H9 (cell line): ENCODE measurements around the gene NLRP4. TPM values are rescaled to one million over a fixed set of nuclear protein-coding genes. Genes with fewer than 3 reads are reported as not detected.

Source experiments
- DNase-seq: peaks from one replicate; pipeline ENCODE4 v3.0.0-alpha.2; 2017
- H2AFZ ChIP-seq: one replicate; pipeline ENCODE4 v1.6.1; 2013; ENCODE audit warnings: mild to moderate bottlenecking, low read length, control low read depth, moderate library complexity
- H2AK5ac ChIP-seq: 2 replicates; pipeline ENCODE4 v1.6.1; 2013; ENCODE audit warnings: low read length, control low read depth, mixed read lengths; ENCODE audit not compliant: insufficient read length
- H2BK120ac ChIP-seq: one replicate; pipeline ENCODE4 v1.6.1; 2013; ENCODE audit warnings: low read depth, mild to moderate bottlenecking, low read length, control low read depth, inconsistent platforms; ENCODE audit not compliant: poor library complexity, severe bottlenecking
- H2BK12ac ChIP-seq: 2 replicates; pipeline ENCODE4 v1.6.1; 2013; ENCODE audit warnings: low read length, control low read depth, mixed read lengths, low read depth; ENCODE audit not compliant: insufficient read length
- H2BK15ac ChIP-seq: 2 replicates; pipeline ENCODE4 v1.6.1; 2013; ENCODE audit warnings: low read depth, low read length, control low read depth
- H2BK20ac ChIP-seq: one replicate; pipeline ENCODE4 v1.6.1; 2013; ENCODE audit warnings: low read depth, mild to moderate bottlenecking, low read length, control low read depth, inconsistent platforms; ENCODE audit not compliant: poor library complexity, severe bottlenecking
- H2BK5ac ChIP-seq: 2 replicates; pipeline ENCODE4 v1.6.1; 2013; ENCODE audit warnings: low read length, control low read depth, mixed read lengths; ENCODE audit not compliant: insufficient read length
- H3K14ac ChIP-seq: 2 replicates; pipeline ENCODE4 v1.6.1; 2013; ENCODE audit warnings: low read length, control low read depth; ENCODE audit not compliant: insufficient read depth
- H3K18ac ChIP-seq: 2 replicates; pipeline ENCODE4 v1.6.1; 2013; ENCODE audit warnings: low read depth, mild to moderate bottlenecking, mixed read lengths, low read length, control low read depth; ENCODE audit not compliant: insufficient read length
- H3K23ac ChIP-seq: 2 replicates; pipeline ENCODE4 v1.6.1; 2013; ENCODE audit warnings: low read length, control low read depth, mixed read lengths, low read depth; ENCODE audit not compliant: insufficient read length
- H3K23me2 ChIP-seq: 2 replicates; pipeline ENCODE4 v1.6.1; 2013; ENCODE audit warnings: low read depth, mild to moderate bottlenecking, mixed read lengths, low read length, control low read depth; ENCODE audit not compliant: insufficient read length, poor library complexity, severe bottlenecking
- H3K27ac ChIP-seq: 2 replicates; pipeline ENCODE4 v1.5.1; 2013; ENCODE audit warnings: low read length, control low read depth, mixed read lengths, low read depth; ENCODE audit not compliant: insufficient read length
- H3K27me3 ChIP-seq: 2 replicates; pipeline ENCODE4 v1.6.1; 2013; ENCODE audit warnings: low read length, control low read depth, inconsistent platforms; ENCODE audit not compliant: insufficient read depth
- H3K4ac ChIP-seq: 2 replicates; pipeline ENCODE4 v1.6.1; 2013; ENCODE audit warnings: low read depth, mild to moderate bottlenecking, control low read depth, inconsistent platforms, low read length, moderate library complexity
- H3K4me1 ChIP-seq: 2 replicates; pipeline ENCODE4 v1.6.1; 2013; ENCODE audit warnings: low read length, control low read depth, inconsistent platforms; ENCODE audit not compliant: insufficient read depth
- H3K4me2 ChIP-seq: 2 replicates; pipeline ENCODE4 v1.6.1; 2013; ENCODE audit warnings: low read length, control low read depth, mixed read lengths; ENCODE audit not compliant: insufficient read length, insufficient read depth
- H3K56ac ChIP-seq: 2 replicates; pipeline ENCODE4 v1.6.1; 2013; ENCODE audit warnings: low read depth, mild to moderate bottlenecking, mixed read lengths, low read length, control low read depth; ENCODE audit not compliant: insufficient read length
- H3K79me1 ChIP-seq: 2 replicates; pipeline ENCODE4 v1.6.1; 2013; ENCODE audit warnings: low read depth, mild to moderate bottlenecking, moderate library complexity, low read length, control low read depth, inconsistent platforms; ENCODE audit not compliant: insufficient read depth, poor library complexity, severe bottlenecking
- H3K79me2 ChIP-seq: 2 replicates; pipeline ENCODE4 v1.6.1; 2013; ENCODE audit warnings: low read length, control low read depth, inconsistent platforms; ENCODE audit not compliant: insufficient read depth
- H3K9ac ChIP-seq: 2 replicates; pipeline ENCODE4 v1.6.1; 2013; ENCODE audit warnings: low read length, control low read depth, mixed read lengths; ENCODE audit not compliant: insufficient read length; ENCODE audit errors: extremely low read depth
- H3K9me3 ChIP-seq: one replicate; pipeline ENCODE4 v1.6.1; 2013; ENCODE audit warnings: low read depth, low read length, inconsistent platforms; ENCODE audit not compliant: control insufficient read depth
- H3T11ph ChIP-seq: one replicate; pipeline ENCODE4 v1.6.1; 2013; ENCODE audit warnings: mild to moderate bottlenecking, low read length, control low read depth, inconsistent platforms
- H4K20me1 ChIP-seq: one replicate; pipeline ENCODE4 v1.6.1; 2013; ENCODE audit not compliant: control insufficient read depth, insufficient read length, insufficient read depth
- H4K5ac ChIP-seq: 2 replicates; pipeline ENCODE4 v1.6.1; 2013; ENCODE audit warnings: low read depth, mild to moderate bottlenecking, mixed read lengths, low read length, control low read depth; ENCODE audit not compliant: insufficient read length
- H4K8ac ChIP-seq: replicated peaks from 2 replicates; pipeline ENCODE4 v1.6.1; 2013; ENCODE audit warnings: low read length, control low read depth, mixed read lengths, low read depth; ENCODE audit not compliant: insufficient read length
- H4K91ac ChIP-seq: 2 replicates; pipeline ENCODE4 v1.6.1; 2013; ENCODE audit warnings: low read depth, mild to moderate bottlenecking, moderate library complexity, mixed read lengths, low read length, control low read depth; ENCODE audit not compliant: insufficient read length
- H3K27ac Mint-ChIP-seq, 3 experiments: 2 replicates in 2 of 3; 3 replicates in 1 of 3; pipeline ENCODE4 v1.8.0; 2020 to 2021; ENCODE audit warnings: mixed read lengths in 3 of 3, mild to moderate bottlenecking in 1 of 3, moderate library complexity in 1 of 3
- H3K27me3 Mint-ChIP-seq: 2 replicates; pipeline ENCODE4 v1.8.0; 2021; ENCODE audit warnings: low read depth, mild to moderate bottlenecking, moderate library complexity, mixed read lengths
- H3K36me3 Mint-ChIP-seq, 3 experiments: 2 replicates in 2 of 3; 3 replicates in 1 of 3; pipeline ENCODE4 v1.8.0; 2020 to 2021; ENCODE audit warnings: low read depth in 3 of 3, mixed read lengths in 3 of 3; ENCODE audit not compliant: insufficient read depth in 1 of 3
- H3K4me1 Mint-ChIP-seq, 2 experiments: 2 replicates each; pipeline ENCODE4 v1.8.0; 2020; ENCODE audit warnings: mixed read lengths in 2 of 2
- H3K4me3 Mint-ChIP-seq, 2 experiments: 2 replicates in 1 of 2; 3 replicates in 1 of 2; pipeline ENCODE4 v1.8.0; 2020 to 2021; ENCODE audit warnings: mild to moderate bottlenecking in 2 of 2, mixed read lengths in 2 of 2, moderate library complexity in 1 of 2
- H3K9me3 Mint-ChIP-seq, 2 experiments: 2 replicates in 1 of 2; 3 replicates in 1 of 2; pipeline ENCODE4 v1.8.0; 2020; ENCODE audit warnings: mild to moderate bottlenecking in 2 of 2, mixed read lengths in 2 of 2, moderate library complexity in 1 of 2
- CTCF ChIP-seq: fragments of 200-600 bp; sonication (generic); conservative IDR thresholded peaks from 3 replicates; pipeline ENCODE4 v1.8.0; 2021; ENCODE audit warnings: antibody characterized with exemption, mild to moderate bottlenecking
- WGBS: extraction: QIAGEN DNeasy Blood & Tissue Kit; methylation state at CpG from one replicate; pipeline ENCODE4 v1.1.7; 2013; ENCODE audit warnings: missing lambda C conversion rate, low lambda C conversion rate, mixed read lengths; ENCODE audit not compliant: insufficient read length; ENCODE audit errors: extremely low coverage; 5-methylcytosine and 5-hydroxymethylcytosine counted together
- total RNA-seq: library from RNA; stranded (reverse); gene quantifications from 2 replicates; pipeline ENCODE4 v1.2.1, GENCODE V29; 2021

The NLRP4 gene
- total RNA-seq, 1 experiment from 2014 or later = not detected

DNA sequence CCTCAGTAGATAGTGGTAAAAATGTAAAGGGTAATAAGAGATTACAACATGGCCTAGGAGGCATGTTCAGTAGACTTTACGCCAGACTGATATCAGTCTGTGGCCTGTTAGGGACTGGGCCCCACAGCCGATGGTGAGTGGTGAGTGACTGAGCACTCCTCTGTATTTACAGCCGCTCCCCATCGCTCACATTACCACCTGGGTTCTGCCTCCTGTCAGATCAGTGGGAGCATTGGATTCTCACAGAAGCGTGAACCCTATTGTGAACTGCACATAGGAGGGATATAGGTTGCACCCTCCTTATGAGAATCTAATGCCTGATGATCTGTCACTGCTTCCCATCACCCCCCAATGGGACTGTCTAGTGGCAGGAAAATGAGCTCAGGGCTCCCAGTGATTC, 22.4 kb upstream of the NLRP4 start:
- H3K27me3 ChIP-seq = no peaks in the 10 kb centered on the region
- peaks cover 98% of the 10 kb centered on the region for H3K9me3 ChIP-seq
- H4K20me1 ChIP-seq = no peaks in the 10 kb centered on the region
- H2BK20ac ChIP-seq = no peak overlapping the region
- no peaks in the 10 kb centered on the region for H3K4me1 Mint-ChIP-seq
- H3K14ac ChIP-seq = no peak overlapping the region
- no peak overlapping the region for H3K23ac ChIP-seq
- no CpG with 5 or more reads among the region's 5 CpGs for WGBS
- no peak overlapping the region for H3K4me2 ChIP-seq
- H3K27me3 Mint-ChIP-seq = no peaks in the 10 kb centered on the region; the same call in 1 of the 2 replicates
- no peaks in the 10 kb centered on the region for H3K79me1 ChIP-seq
- H3K23me2 ChIP-seq = no peaks in the 10 kb centered on the region
- no peak overlapping the region for H3K4me3 Mint-ChIP-seq
- no peak overlapping the region for H3K9ac ChIP-seq
- no peak overlapping the region for H3K27ac Mint-ChIP-seq
- H3K9me3 Mint-ChIP-seq = peaks cover 95 to 97% of the 10 kb centered on the region in 2 experiments
- no peak overlapping the region for H2BK15ac ChIP-seq
- no peak overlapping the region for H3K4ac ChIP-seq
- H2BK12ac ChIP-seq = no peak overlapping the region
- no peak overlapping the region for H3K27ac ChIP-seq
- H2BK120ac ChIP-seq = no peak overlapping the region
- no peak overlapping the region for H2AK5ac ChIP-seq
- no peak overlapping the region for H3K56ac ChIP-seq
- H4K5ac ChIP-seq = no peak overlapping the region
- H4K91ac ChIP-seq = no peak overlapping the region
- TF ChIP-seq CTCF = no peak
- no peak overlapping the region for H2AFZ ChIP-seq
- DNase-seq = no peak
- H3K36me3 Mint-ChIP-seq = peaks cover 4 to 24% (median 6%) of the 10 kb centered on the region in 3 experiments; a peak in 5 of 7 replicates
- H3T11ph ChIP-seq = no peak overlapping the region
- H3K79me2 ChIP-seq = no peaks in the 10 kb centered on the region
- H4K8ac ChIP-seq = no peak overlapping the region
- no peaks in the 10 kb centered on the region for H3K4me1 ChIP-seq
- no peak overlapping the region for H3K18ac ChIP-seq
- H2BK5ac ChIP-seq = no peak overlapping the region
